Measurements from ENCODE around the gene CDKL1.

DNA sequence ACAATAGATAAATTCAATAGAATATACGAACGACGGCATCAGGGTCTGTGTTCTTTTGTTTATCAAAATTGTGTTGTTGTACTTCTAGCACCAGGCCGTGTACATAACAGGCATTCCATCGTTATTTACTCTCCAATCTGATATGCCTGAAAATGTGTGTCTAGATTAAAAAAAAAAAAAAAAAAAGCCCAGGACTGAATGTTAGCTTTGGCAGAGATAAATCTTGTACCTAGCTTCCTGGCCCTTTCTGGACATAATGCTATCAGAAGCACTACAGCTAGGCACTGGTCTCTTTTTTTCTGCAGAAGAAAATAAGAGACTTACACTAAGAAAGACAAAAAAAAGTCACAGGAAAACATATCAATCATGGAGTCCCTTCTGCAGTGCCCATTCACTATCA, 37.0 kb downstream of the CDKL1 start:
- TF ChIP-seq TEAD4 (IDR thresholded peaks at IDR 0.05), result no peak
- TF ChIP-seq TCF12 (IDR thresholded peaks at IDR 0.05; ENCODE audit: low read depth), result no peak
- TF ChIP-seq, protein P1, sequence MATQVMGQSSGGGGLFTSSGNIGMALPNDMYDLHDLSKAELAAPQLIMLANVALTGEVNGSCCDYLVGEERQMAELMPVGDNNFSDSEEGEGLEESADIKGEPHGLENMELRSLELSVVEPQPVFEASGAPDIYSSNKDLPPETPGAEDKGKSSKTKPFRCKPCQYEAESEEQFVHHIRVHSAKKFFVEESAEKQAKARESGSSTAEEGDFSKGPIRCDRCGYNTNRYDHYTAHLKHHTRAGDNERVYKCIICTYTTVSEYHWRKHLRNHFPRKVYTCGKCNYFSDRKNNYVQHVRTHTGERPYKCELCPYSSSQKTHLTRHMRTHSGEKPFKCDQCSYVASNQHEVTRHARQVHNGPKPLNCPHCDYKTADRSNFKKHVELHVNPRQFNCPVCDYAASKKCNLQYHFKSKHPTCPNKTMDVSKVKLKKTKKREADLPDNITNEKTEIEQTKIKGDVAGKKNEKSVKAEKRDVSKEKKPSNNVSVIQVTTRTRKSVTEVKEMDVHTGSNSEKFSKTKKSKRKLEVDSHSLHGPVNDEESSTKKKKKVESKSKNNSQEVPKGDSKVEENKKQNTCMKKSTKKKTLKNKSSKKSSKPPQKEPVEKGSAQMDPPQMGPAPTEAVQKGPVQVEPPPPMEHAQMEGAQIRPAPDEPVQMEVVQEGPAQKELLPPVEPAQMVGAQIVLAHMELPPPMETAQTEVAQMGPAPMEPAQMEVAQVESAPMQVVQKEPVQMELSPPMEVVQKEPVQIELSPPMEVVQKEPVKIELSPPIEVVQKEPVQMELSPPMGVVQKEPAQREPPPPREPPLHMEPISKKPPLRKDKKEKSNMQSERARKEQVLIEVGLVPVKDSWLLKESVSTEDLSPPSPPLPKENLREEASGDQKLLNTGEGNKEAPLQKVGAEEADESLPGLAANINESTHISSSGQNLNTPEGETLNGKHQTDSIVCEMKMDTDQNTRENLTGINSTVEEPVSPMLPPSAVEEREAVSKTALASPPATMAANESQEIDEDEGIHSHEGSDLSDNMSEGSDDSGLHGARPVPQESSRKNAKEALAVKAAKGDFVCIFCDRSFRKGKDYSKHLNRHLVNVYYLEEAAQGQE (IDR thresholded peaks at IDR 0.05; ENCODE audit: low read depth), result no peak
- TF ChIP-seq, protein P2, sequence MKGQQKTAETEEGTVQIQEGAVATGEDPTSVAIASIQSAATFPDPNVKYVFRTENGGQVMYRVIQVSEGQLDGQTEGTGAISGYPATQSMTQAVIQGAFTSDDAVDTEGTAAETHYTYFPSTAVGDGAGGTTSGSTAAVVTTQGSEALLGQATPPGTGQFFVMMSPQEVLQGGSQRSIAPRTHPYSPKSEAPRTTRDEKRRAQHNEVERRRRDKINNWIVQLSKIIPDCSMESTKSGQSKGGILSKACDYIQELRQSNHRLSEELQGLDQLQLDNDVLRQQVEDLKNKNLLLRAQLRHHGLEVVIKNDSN (IDR thresholded peaks at IDR 0.05), result no peak
- no peak for TF ChIP-seq ZBTB7A (IDR thresholded peaks at IDR 0.05; ENCODE audit: low read depth)
- TF ChIP-seq TAF1 (IDR thresholded peaks at IDR 0.05; ENCODE audit: low read depth), result no peak
- no peak for TF ChIP-seq EGR1 (IDR thresholded peaks at IDR 0.05)
- TF ChIP-seq FOXM1 (IDR thresholded peaks at IDR 0.05; ENCODE audit: borderline replicate concordance, low read depth), result no peak
- TF ChIP-seq EP300 (IDR thresholded peaks at IDR 0.05; ENCODE audit: borderline replicate concordance), result no peak
- no peak for TF ChIP-seq YY1 (IDR thresholded peaks at IDR 0.05; ENCODE audit: low read depth)
